GM21423 (cell line): Measurements from ENCODE around the gene ERC1.

Source experiments
- ATAC-seq: cut with Tn5 transposase; IDR thresholded peaks from one replicate; pipeline ENCODE4 v1.9.1; 2021; ENCODE audit warnings: mild to moderate bottlenecking, moderate library complexity; ENCODE audit not compliant: unreplicated experiment

Gene ERC1

GRCh38 chr12:1528791-1529190 is 537.8 kb downstream of the ERC1 start:
- ATAC-seq, result no peak

- no peak for ATAC-seq
Measured at GRCh38 chr12:1529228-1529861, 538.3 kb downstream of the ERC1 start.

GRCh38 chr12:1529862-1530591 is 539.0 kb downstream of the ERC1 start:
- ATAC-seq, result no peak

- no peak for ATAC-seq
Measured at GRCh38 chr12:1530592-1531152, 539.6 kb downstream of the ERC1 start.

- no peak for ATAC-seq
Measured at GRCh38 chr12:1531153-1531653, 540.2 kb downstream of the ERC1 start.

GRCh38 chr12:1531654-1532374 is 540.8 kb downstream of the ERC1 start:
- no peak for ATAC-seq

GRCh38 chr12:1532375-1533165 is 541.5 kb downstream of the ERC1 start:
- ATAC-seq, result no peak

- peak; percentile 12 for ATAC-seq
Measured at GRCh38 chr12:1533205-1533601, 542.2 kb downstream of the ERC1 start.

- peak; percentile 58 for ATAC-seq
Measured at GRCh38 chr12:1533602-1534304, 542.7 kb downstream of the ERC1 start.

GRCh38 chr12:1534748-1535147 is 543.7 kb downstream of the ERC1 start:
- peak; percentile 31 for ATAC-seq

- no peak for ATAC-seq
Measured at GRCh38 chr12:1536817-1537216, 545.8 kb downstream of the ERC1 start.

- ATAC-seq, result no peak
Measured at GRCh38 chr12:1539135-1539534, 548.1 kb downstream of the ERC1 start.

- ATAC-seq, result no peak
Measured at GRCh38 chr12:1540690-1541089, 549.7 kb downstream of the ERC1 start.

- ATAC-seq, result no peak
Measured at GRCh38 chr12:1542599-1542998, 551.6 kb downstream of the ERC1 start.

- no peak for ATAC-seq
Measured at GRCh38 chr12:1544996-1545700, 554.1 kb downstream of the ERC1 start.
